ENCODE results near the gene NPNT.
"Not testable (repeated sequence)": the region's sequence is repeated elsewhere in the genome, so short reads cannot be mapped to it uniquely, and the experiment has no call there.

NPNT gene, protein sequence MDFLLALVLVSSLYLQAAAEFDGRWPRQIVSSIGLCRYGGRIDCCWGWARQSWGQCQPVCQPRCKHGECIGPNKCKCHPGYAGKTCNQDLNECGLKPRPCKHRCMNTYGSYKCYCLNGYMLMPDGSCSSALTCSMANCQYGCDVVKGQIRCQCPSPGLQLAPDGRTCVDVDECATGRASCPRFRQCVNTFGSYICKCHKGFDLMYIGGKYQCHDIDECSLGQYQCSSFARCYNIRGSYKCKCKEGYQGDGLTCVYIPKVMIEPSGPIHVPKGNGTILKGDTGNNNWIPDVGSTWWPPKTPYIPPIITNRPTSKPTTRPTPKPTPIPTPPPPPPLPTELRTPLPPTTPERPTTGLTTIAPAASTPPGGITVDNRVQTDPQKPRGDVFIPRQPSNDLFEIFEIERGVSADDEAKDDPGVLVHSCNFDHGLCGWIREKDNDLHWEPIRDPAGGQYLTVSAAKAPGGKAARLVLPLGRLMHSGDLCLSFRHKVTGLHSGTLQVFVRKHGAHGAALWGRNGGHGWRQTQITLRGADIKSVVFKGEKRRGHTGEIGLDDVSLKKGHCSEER

DNA sequence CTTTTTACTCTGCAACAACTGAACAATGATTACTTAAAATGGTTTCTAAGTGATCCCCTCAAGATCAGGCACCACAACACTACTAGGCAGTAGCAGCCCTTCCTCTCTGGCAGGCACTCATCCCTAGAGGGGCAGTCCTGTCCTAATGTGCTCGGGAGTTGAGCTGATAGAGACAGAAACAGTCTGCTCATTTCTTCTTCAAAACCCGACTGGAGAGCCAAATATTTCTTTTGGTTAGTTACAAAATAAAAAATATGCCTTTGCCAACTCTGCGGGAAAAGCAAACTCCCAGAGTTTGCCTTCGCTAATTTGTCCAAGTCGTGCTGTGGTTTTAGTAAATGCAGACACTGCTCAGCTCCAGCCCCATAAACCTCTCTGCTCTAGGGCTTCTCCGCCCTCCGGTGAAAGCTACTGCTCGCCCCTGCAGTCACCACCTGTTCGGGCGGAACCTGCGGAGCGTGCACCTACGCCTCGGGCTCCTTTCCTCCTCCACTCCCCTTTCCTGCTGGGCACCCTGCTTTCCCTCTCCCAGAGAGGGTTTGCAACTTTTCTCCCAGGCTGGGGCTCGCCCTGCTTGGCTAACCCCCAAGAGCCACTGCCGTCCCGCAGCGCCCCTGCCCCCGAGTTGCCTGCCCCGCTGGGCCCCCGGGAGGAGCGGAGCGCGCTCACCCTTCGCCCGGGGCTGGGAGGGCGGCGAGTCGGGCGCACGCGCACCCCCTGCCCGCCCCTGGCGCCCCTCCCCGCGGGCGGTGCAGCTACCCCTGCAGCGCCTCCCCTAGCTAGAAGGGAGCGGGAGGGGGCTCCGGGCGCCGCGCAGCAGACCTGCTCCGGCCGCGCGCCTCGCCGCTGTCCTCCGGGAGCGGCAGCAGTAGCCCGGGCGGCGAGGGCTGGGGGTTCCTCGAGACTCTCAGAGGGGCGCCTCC lies at the start of gene NPNT:
NPNT (plus strand) TSS at position 812 of the 923 bp plus-strand sequence. CDS start 182 bp downstream, outside the sequence.
- peak; percentile 9 to 92 (median 92) for DNase-seq

DNA sequence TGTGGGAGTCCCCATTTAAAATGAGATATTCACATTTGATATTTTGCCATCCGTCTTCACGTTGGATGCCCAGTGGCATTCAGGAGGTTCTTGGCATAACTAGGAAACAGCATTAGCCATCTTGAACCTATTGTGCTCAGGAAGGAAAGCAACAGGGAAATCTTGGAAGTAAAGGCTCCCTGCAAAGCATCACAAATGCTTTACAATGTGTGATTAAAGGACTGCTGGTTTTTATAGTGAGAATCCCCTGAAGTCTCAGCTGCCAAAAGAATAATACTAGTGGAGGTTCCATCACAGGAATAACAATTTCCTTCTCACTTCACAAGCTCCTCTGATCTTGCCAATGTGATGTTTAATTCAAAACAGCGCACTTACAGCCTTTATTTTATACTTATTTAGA lies 49.7 kb upstream of the NPNT start:
- no peak for DNase-seq

DNA sequence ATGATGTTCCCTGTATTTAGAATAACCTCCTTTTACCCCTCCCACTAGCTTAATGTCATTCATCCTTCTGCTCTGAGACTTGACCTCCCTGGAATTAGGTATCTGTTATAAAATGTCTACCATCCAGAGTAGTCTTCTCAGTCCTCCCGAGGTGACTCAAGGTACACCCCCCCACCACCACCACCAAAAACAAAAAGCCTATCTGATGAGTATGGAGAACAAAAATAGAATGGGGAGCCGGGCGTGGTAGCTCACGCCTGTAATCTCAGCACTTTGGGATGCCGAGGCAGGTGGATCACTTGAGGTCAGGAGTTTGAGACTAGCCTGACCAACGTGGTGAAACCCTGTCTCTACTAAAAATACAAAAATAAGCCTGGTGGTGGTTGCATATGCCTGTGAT lies 46.9 kb upstream of the NPNT start:
- not testable (repeated sequence) for DNase-seq

DNA sequence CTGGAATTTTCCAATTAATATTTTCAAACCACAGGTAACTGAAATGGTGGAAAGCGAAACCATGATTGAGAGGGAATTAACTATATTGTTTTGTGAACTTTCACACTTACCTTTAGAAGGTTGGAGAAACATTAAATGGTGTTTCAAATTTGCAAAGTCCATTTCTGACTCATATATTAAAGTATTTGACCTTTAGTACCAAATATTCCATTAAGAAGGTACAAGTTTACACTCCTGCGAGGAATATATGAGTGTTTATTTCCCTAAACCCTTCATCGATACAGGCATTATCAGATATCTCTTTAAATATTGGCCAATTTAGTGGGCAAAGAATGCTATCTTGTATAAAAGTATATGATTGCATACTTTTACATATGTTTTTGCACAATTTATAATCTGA lies 44.1 kb upstream of the NPNT start:
- DNase-seq = no peak

DNA sequence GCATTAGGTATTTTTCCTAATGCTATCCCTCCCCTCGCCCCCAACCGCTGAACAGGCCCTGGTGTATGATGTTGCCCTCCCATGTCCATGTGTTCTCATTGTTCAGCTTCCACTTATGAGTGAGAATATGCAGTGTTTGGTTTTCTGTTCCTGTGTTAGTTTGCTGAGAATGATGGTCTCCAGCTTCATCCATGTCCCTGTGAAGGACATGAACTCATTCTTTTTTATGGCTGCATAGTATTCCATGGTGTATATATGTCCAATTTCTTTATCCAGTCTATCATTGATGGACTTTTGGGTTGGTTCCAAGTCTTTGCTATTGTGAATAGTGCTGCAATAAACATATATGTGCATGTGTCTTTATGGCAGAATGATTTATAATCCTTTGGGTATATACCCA lies 43.0 kb upstream of the NPNT start:
- DNase-seq = not testable (repeated sequence)

DNA sequence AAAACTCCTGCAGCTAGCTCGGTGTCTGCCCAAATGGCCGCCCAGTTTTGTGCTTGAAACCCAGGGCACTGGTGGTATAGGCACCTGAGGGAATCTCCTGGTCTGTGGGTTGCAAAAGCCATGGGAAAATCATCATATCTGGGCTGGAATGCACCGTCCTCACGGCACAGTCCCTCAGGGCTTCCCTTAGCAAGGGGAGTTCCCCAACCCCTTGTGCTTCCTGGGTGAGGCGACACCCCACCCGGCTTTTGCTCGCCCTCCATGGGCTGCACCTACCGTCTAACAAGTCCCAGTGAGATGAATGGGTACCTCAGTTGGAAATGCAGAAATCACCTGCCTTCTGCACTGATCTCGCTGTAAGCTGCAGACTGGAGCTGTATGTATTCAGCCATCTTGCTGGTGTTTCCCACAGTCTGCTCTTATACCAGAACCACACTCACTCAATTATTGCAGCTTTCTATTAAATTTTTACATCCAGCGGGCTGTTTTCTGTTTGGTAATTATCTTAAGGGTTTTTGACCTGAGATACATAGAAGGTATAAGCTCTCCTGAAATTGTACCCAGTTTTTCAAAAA lies 36.7 kb upstream of the NPNT start:
- no peak for DNase-seq

DNA sequence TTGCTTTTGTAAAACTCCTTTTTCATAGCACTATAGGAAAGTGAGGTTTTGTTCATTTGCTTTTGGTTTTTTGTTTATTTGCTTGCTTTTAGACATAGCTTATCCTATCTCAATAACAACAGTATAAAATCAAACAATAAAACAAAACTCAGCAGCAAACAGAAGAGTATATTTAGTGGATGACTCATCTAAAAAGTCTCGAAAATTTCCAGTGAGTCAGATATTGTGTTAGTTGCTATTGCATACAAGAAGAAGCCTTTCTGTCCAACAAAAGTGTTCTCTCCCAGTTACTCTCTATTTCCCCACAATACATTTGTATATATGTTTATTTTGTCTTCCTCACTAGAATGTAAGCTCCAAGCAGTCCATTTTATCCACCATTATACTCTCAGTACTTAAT lies 36.0 kb upstream of the NPNT start:
- DNase-seq = no peak

DNA sequence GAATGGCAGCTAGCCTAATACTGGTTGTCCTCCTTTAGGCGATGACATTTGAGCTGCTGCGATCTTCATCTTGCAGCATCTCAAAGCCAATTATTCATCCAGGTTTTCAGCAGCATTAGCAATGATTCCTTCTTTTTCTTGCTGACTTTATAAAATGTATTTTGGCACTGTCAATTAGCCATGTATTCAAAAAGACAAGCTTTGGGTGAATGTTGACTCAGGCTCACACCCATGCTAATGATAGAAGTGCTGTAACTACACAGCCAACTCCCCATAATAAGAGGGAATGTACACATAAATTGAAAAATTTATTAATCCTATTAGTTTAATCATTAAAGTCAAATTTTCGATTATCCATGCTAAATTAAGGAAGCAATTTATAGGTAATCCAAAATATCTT lies 24.3 kb upstream of the NPNT start:
- no peak for DNase-seq

DNA sequence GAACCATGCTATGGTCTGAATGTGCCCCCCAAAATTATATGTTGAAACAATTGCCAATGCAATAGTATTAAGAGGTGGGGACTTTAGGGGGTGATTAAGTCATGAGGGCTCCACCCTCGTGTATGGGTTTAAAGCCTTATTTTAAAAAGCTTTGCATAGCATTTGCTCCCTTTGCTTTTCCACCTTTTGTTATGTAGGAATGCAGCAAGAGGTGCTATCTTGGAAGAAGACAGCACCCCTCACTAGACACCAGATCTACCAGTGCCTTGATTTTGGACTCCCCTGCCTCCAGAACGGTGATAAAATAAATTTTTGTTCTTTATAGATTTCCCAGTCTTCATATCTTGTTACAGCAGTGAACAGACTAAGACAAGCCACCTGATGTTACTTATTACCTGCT lies 23.3 kb upstream of the NPNT start:
- no peak for DNase-seq

DNA sequence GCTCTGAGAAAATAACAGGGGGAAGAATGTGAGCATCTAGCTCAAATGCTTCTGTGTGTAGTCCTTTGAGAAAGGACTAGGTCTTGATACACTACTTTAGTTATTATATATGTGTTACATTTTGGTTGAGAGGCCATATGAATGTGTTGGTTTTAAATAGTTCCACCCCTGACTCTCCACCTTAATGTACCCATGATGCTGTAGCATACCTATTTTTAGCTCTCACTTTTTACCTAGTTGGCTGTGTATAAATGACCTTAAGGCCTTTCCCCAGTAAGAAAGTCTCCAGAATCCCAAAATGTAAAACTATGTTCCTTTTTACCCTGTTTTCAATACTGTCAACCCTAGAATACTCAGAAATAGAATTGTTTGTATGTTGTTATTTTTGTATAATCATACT lies 20.0 kb upstream of the NPNT start:
- no peak for DNase-seq

DNA sequence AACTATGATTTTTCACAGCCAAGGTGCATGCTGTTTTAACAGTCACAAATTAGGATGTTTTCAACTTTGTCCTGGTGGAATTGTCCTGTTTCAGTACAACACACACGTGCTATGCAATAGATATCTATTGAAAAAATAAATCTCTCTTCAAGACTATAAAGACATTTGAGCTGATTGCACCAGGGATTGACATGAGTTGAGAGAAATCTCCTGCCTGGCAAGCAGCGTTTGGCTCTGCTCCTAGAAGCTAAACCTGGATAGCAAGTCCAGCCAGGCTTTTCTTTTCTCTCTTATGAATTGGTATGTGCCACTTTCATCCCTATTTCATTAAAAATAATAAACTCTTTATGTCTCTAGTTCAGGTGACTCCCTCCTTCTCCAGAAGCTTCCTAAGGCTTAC lies 16.6 kb upstream of the NPNT start:
- DNase-seq = no peak

DNA sequence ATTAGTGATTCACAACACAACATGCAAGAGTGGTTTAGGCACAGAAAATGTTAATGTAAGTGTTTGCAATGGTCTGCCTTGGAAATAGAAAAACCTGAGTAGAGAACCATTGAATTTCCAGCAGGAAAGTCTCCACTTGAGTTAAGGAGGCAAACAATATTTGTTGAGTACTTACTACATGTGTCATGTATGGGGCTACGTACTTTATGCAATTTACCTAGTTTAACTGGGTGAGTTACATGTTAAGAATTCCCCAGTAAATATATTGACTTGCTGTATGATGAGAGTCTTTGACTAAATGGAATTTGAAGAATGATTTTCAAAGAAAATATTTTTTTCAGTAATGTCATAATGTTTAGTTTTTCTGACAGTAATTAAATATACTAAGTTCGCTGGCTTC lies 7.8 kb upstream of the NPNT start:
- DNase-seq = no peak

DNA sequence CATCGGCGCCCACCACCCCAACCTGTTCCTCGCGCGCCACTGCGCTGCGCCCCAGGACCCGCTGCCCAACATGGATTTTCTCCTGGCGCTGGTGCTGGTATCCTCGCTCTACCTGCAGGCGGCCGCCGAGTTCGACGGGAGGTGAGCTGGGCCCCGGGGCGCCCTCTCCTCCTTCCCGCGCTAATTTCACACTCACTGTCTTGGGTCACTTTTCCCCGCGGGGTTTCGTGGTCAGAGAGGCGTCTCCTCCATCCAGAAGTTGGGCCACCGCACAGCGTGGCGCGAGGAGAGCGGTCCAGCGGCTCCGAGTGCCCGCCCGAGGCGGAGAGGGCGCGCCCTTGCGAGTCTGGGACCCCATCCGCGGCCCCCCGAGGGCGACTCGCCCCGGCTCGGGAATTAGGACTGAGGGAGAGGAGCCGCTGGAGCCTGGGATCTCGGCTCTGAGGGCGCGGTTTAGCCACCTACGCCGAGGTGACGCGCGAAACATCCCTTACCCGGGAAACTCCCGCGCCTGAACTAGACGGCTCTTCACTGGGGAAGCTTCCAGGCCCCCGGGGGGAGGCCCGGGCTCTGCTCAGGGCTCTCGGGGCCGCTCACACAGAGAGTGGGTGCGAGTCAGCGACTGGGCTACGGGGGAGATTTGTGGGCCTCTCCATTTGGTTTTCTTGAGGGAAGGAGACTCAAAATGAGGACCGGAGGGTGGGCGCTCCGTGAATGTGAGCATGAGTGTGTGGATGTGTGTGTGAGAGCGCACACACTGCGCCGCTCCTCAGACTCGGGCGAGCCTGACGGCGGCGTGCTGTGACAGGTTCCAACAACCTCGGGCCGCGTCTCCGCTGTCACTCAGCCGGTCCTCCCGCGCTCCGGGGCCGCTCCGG lies 551 bp downstream of the NPNT start:
- DNase-seq = peak in 2 of 3 experiments; percentile 85 to 86

DNA sequence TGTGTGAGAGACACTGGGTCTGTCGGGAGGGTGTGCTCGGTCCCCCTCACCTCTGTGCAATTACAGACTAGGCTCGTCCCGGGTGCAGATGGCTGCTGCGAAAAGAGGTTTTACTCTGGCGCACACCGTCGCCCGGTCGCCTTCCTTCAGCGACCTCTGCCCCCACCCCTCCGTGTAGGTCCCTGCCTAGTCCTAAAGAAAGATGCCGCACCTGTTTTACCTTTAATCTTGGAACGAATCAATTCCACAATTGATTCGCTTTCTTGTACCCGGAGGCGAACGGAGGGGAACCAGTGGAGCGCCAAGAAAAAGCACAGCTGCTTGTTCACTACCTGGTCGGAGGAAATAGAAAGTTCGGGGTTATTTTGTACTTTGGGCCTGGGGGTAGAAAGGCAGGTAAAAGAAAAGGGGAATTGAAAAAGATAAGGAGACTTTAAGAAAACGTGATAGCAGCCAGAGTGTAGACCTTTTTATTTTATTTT lies 1.2 kb downstream of the NPNT start:
- DNase-seq = no peak

DNA sequence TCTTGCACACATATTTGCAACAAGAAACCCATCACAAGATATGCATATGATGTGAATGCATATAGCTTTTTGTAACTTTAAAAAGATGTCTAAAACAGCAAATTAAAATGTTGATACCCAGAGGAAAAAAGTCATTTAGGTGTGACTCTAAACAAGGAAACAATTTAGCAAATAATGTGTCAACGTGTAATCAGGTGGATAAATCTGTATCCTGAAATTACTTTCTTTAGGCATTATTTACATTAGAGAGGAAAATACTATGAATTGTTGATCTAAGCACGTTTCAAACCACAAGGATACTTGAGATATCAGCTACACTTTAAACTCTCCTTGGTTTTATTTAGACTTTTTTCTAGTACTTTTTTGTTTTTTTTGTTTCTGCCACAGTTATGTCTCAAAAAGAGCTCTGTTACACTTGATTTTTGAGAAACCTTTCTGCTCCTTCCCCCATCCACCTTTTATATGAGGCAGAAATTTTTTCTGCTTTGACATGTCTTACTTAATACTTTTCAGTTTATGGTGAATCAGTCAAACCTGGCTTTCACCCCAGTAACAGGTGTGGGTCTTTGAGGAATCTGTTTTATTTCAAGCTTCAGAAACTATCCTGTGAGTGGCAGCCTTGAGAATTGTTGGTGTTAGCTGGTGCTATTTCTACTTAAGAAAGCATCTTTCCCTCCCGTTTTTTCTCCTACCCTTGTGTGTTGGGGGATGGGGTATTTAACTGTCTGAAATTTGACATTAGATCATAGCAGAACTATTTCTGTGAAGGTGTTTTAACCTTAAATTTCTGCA lies 1.9 kb downstream of the NPNT start:
- DNase-seq = no peak

DNA sequence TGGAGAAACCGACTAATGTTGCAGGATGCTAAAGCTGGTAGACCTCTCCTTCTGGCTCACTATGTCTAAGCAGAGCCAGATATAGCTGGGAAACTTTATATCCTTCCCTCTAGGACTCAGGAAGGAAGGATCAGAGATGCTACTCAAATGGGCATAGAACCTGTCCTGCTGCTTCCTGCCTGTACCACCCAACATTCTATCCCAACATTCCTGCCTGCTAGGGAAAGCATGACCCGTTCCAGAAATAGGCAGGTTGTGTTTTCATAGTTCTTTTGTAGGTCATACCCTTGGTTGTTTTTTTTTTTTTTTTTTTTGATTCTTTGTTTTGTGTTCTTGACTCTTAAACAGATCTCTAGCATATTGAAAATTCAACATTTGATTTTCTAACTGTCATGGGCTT lies 5.3 kb downstream of the NPNT start:
- no peak for DNase-seq

DNA sequence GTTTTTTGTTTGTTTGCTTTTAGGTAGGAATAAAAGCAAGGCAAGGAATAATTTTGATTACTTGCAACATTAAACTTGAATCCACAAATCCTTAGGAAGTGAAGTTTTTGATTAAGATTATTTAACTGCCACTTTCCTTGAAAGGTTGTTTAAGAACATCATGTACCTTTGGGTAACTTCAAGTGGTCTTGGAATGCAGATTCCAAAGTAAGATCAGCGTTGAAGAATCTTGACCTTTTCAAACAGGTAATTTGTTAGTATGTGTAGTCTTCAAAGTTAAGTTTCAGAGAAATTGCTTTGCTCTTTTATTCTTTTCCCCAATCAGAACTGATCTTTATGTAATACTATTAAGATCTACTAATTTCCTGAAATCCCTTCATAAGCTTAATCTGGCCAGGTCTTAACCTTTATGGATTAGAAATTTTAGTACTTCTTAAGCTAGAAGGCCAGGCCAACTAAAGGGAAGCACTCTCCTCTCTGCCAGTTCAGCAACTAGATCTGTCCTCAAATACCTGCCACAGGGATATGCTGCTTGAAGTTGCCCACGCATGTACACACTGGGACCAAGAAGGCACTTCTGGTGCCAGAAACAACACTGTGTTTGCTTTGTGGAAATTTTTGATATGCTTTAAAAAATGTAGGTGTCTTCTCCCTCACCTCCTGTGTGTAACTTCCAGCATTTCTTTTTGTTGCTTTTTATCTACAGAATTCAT lies 7.4 kb downstream of the NPNT start:
- DNase-seq = no peak

DNA sequence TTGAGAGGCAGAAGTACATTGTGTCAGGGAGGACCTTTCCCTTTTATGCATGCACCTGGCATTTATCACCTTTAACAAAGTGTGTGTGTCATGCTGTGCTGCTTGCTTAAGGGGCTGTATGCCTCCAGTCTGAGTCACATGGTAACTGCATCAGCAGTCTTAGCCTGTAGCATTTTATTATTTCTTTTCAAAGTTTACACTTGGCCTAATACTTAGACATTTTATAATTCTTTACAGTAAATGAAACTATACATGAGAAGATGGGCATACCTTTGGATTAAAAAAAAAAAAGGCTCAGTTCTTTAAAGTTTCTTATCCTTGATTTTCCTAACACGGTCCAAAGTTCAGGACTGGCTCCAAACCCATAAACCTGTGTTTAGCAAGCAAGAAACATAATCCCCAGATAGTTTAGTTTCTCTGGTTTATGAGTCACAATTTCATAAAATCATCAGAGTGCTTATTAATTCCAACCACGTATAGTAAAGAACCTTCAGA lies 14.6 kb downstream of the NPNT start:
- DNase-seq = peak in 2 of 3 experiments; percentile 7 to 67

DNA sequence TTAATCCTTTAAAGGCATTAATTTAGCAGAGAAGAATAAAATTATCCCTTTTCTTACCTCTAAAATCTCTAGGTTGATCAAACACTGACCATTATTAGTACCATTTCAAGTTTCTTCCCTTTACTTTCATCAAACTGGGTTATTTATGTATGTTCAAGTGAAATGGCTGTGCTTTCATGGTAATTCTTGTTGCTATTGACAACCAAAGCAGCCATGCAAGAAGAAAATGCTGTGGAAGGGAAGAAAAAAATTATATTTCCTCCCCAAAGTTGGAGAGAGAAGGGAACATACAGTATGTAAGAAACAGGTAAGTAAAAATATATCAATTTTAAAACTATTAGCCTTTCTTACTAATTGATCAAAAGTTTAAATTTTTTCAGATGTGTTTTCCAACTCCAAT lies 16.2 kb downstream of the NPNT start:
- DNase-seq = peak in 1 of 3 experiments; percentile 32

DNA sequence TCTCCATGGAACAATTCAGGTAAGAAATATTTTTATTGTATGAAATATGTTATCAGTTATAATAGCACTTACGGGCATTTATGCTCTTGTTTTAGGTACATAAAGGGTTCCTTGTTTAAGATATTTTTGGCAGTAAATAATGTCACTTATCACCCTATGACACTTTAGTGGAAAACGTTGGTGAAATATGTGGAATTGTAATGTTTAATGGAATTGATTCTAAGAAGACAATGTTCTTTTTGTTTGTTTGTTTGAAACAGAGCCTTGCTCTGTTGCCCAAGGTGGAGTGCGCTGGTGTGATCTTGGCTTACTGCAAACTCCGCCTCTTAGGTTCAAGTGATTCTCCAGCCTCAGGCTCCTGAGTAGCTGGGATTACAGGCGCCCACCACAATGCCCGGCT lies 17.4 kb downstream of the NPNT start:
- DNase-seq = peak in 1 of 3 experiments; percentile 2
